CD4-positive, alpha-beta memory T cell (primary cell): ENCODE results near the gene GAS2L1. TPM values are rescaled to one million over a fixed set of nuclear protein-coding genes. Genes with fewer than 3 reads are reported as not detected.
A peak's percentile ranks its signal among the peaks of the same experiment; 100 is the strongest.

Experiments used
- CTCF ChIA-PET: fragments of 350-600 bp; sonication (Branson Sonifier 250); formaldehyde crosslinking; loops from one replicate; lab custom pipeline; 2021; ENCODE audit warnings: inconsistent platforms; ENCODE audit not compliant: partially characterized antibody; lab: Charles Lee
- POLR2A ChIA-PET: fragments of 350-600 bp; sonication (Branson Sonifier 250); formaldehyde crosslinking; loops from one replicate; lab custom pipeline; 2021; ENCODE audit not compliant: partially characterized antibody; lab: Charles Lee
- DNase-seq, 5 donors: peaks; one replicate each; pipeline versions ENCODE4 v3.0.0 to v3.0.0-alpha.2; 2020 to 2022; ENCODE audit warnings: mixed read lengths in 1 of 5
- H3K27ac ChIP-seq: one replicate; pipeline ENCODE4 v1.7.0; 2013; ENCODE audit warnings: low read depth, low read length
- H3K27me3 ChIP-seq: 2 replicates; pipeline ENCODE4 v1.7.0; 2013; ENCODE audit warnings: mild to moderate bottlenecking, low read length, moderate library complexity; ENCODE audit not compliant: insufficient read depth
- H3K36me3 ChIP-seq: 2 replicates; pipeline ENCODE4 v1.7.0; 2013; ENCODE audit warnings: mild to moderate bottlenecking, low read length, moderate library complexity; ENCODE audit not compliant: insufficient read depth
- H3K4me1 ChIP-seq: 2 replicates; pipeline ENCODE4 v1.7.0; 2013; ENCODE audit warnings: mild to moderate bottlenecking, low read length, moderate library complexity; ENCODE audit not compliant: insufficient read depth
- H3K4me3 ChIP-seq, 2 donors: one replicate each; pipeline ENCODE4 v1.7.0; 2013; ENCODE audit warnings: low read length in 2 of 2, mild to moderate bottlenecking in 1 of 2
- H3K9me3 ChIP-seq, 2 donors: one replicate each; pipeline ENCODE4 v1.7.0; 2013; ENCODE audit warnings: low read length in 2 of 2, control low read depth in 1 of 2; ENCODE audit not compliant: control insufficient read depth in 1 of 2
- H3K27ac Mint-ChIP-seq, 7 donors: one replicate each; pipeline ENCODE4 v1.8.0; 2020 to 2021; ENCODE audit warnings: mixed read lengths in 7 of 7, mild to moderate bottlenecking in 6 of 7, inconsistent platforms in 3 of 7, moderate library complexity in 3 of 7
- H3K27me3 Mint-ChIP-seq, 2 donors: one replicate each; pipeline ENCODE4 v1.8.0; 2020 to 2021; ENCODE audit warnings: mixed read lengths in 2 of 2
- H3K36me3 Mint-ChIP-seq, 2 donors: one replicate each; pipeline ENCODE4 v1.8.0; 2020 to 2021; ENCODE audit warnings: mixed read lengths in 2 of 2, inconsistent platforms in 1 of 2, mild to moderate bottlenecking in 1 of 2
- H3K4me1 Mint-ChIP-seq, 4 donors: one replicate each; pipeline ENCODE4 v1.8.0; 2020 to 2021; ENCODE audit warnings: mixed read lengths in 4 of 4, mild to moderate bottlenecking in 1 of 4
- H3K4me3 Mint-ChIP-seq, 8 donors: one replicate each; pipeline ENCODE4 v1.8.0; 2020 to 2021; ENCODE audit warnings: mixed read lengths in 8 of 8, mild to moderate bottlenecking in 7 of 8, moderate library complexity in 6 of 8, inconsistent platforms in 3 of 8
- H3K9me3 Mint-ChIP-seq, 8 donors: one replicate each; pipeline ENCODE4 v1.8.0; 2020 to 2021; ENCODE audit warnings: mixed read lengths in 8 of 8, mild to moderate bottlenecking in 5 of 8, inconsistent platforms in 3 of 8, moderate library complexity in 1 of 8
- intact Hi-C: fragments of 100-400 bp; cut with micrococcal nuclease; formaldehyde crosslinking; loops from one replicate; pipeline ENCODE4 v1.15.1; 2023
- polyA plus RNA-seq, 2 donors: library from polyadenylated mRNA; unstranded; fragments of 300-500 nt; fragmentation: Illumina TruSeq; gene quantifications; one replicate each; pipeline ENCODE4 v1.2.3, GENCODE V29; 2021
- total RNA-seq, 2 experiments: library from RNA; stranded (reverse); gene quantifications; one replicate each; pipeline ENCODE4 v1.2.3, GENCODE V29; 2021

The GAS2L1 gene
- total and polyA plus RNA-seq, 4 experiments from 2014 or later, result 0.47 to 1.2 (median 0.85) TPM

DNA sequence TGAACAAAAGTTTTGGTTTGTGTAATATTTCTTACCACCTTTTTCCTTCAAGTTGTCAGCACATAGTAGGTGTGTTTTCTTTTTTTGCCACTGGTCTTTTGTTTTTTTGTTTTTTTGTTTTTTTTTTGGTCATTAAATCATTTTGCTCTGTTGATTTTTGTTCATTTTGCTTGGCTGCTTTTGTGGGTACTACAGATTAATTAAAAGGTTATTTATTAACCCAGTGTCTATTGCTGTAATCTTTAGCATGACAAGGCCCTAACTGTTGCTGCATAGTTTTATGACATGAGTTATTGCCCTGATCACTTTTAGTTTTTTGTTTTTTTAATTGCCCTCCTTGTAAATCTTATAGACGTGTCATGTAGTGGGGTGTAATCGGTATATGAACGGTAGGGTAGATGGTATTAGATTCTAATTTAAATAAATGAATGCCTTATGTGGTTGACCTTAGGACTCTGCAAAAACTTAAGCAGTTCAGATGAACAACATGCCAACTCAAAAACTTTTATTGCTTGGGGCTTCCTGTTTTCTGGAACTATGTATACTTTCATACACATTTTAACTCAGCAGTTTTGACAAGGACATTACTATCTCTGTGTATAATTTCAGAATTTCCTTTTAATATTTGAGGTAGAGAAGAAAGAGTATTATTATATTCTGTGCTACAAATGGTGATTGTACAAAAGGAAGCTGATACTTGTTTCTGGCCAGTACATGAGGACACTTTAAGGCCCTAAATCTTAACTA is 30.5 kb upstream of the GAS2L1 start:
- peak overlapping the region in 2 of 8 donors; percentile 4 to 45 for H3K4me3 Mint-ChIP-seq

DNA sequence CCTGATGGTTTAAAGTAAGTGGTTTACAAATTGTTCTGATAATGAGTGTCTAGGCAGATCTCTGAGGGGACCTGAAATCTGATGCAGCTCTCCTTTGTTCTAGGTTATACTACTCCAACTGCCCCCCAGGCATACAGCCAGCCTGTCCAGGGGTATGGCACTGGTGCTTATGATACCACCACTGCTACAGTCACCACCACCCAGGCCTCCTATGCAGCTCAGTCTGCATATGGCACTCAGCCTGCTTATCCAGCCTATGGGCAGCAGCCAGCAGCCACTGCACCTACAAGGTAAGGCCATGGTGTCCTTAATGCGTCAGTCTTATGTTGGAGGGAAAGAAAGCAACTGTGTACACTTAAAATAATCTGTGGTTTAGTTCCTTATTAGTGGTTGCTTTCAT is 28.5 kb upstream of the GAS2L1 start:
- H3K9me3 Mint-ChIP-seq, result no peaks in the 10 kb centered on the region
- ChIA-PET POLR2A (interaction anchor here (1.2 kb wide), 1 partner anchor 9 kb away, joined by 6 read pairs; the partner anchor contains the start of gene EWSR1), CTCF (no interaction called here)
- Histone ChIP-seq H3K4me3 (no peak overlapping the region), H3K36me3 (peaks cover 78% of the 10 kb centered on the region), H3K27me3 (no peaks in the 10 kb centered on the region), H3K27ac (no peak overlapping the region), H3K4me1 (peaks cover 55% of the 10 kb centered on the region), H3K9me3 (no peaks in the 10 kb centered on the region)
- no peaks in the 10 kb centered on the region for H3K27me3 Mint-ChIP-seq
- intact Hi-C loops, result loop anchor here (10.0 kb wide), 1 partner anchor 107 kb away; the partner anchor contains the start of gene AP1B1
- no peak for DNase-seq
- H3K36me3 Mint-ChIP-seq, result peaks cover 73 to 86% of the 10 kb centered on the region in 2 donors
- peak overlapping the region in 2 of 7 donors; percentile 6 to 69 for H3K27ac Mint-ChIP-seq
- peaks cover 40 to 69% (median 45%) of the 10 kb centered on the region in 4 donors for H3K4me1 Mint-ChIP-seq
- H3K4me3 Mint-ChIP-seq, result peak overlapping the region in 1 of 8 donors; percentile 31

More for the DNA sequence above, 30.5 kb upstream of the GAS2L1 start:
- H3K27ac ChIP-seq, result no peak overlapping the region
- peaks cover 74% of the 10 kb centered on the region for H3K4me1 ChIP-seq
- CTCF ChIA-PET, result interaction anchor here (1.5 kb wide), 1 partner anchor 30 kb away, joined by 4 read pairs; no protein-coding TSS in a partner anchor
- Mint-ChIP-seq H3K27me3 (no peaks in the 10 kb centered on the region), H3K9me3 (no peaks in the 10 kb centered on the region), H3K4me1 (peaks cover 53 to 83% (median 62%) of the 10 kb centered on the region in 4 donors), H3K27ac (peak overlapping the region in 2 of 7 donors; percentile 2 to 32), H3K36me3 (peaks cover 76 to 88% of the 10 kb centered on the region in 2 donors)
- no peak overlapping the region for H3K4me3 ChIP-seq
- intact Hi-C loops, result loop anchor here (10.0 kb wide), 1 partner anchor 109 kb away; the partner anchor contains the start of gene AP1B1
- H3K27me3 ChIP-seq, result no peaks in the 10 kb centered on the region
- POLR2A ChIA-PET, result no interaction called here
- peaks cover 86% of the 10 kb centered on the region for H3K36me3 ChIP-seq
- no peaks in the 10 kb centered on the region for H3K9me3 ChIP-seq
- DNase-seq, result no peak

DNA sequence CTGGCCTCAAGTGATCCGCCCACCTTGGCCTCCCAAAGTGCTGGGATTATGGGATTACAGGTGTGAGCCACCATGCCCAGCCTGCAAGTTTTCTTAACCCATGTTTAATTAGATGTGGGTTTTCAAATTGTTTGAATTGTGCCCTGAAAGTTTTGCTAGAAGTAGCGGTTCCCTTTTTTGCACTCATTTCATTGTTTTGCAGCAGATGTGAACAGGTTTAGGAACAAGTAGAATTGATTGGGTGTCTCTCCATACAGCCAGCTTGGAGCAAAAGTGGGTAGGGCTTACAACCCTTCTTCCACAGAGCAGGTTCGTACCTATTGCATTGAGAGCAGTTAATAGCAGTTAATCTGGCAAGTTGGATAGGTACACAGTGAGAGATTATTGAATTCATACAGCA is 22.3 kb upstream of the GAS2L1 start:
- Mint-ChIP-seq H3K27ac (peak overlapping the region in 4 of 7 donors; percentile 20 to 70 (median 24)), H3K4me1 (peaks cover 16 to 23% (median 20%) of the 10 kb centered on the region in 4 donors), H3K36me3 (peaks cover 60 to 87% of the 10 kb centered on the region in 2 donors), H3K4me3 (no peak overlapping the region), H3K9me3 (no peaks in the 10 kb centered on the region), H3K27me3 (no peaks in the 10 kb centered on the region)
- peaks cover 70% of the 10 kb centered on the region for H3K36me3 ChIP-seq
- DNase-seq, result no peak
- intact Hi-C loops, result no loop called here
- CTCF ChIA-PET, result interaction anchor here (1.0 kb wide), 1 partner anchor 10 kb away, joined by 3 read pairs; no protein-coding TSS in a partner anchor
- peaks cover 1% of the 10 kb centered on the region for H3K4me1 ChIP-seq
- H3K27me3 ChIP-seq, result no peaks in the 10 kb centered on the region
- POLR2A ChIA-PET, result no interaction called here
- no peak overlapping the region for H3K4me3 ChIP-seq
- no peaks in the 10 kb centered on the region for H3K9me3 ChIP-seq
- H3K27ac ChIP-seq, result no peak overlapping the region

DNA sequence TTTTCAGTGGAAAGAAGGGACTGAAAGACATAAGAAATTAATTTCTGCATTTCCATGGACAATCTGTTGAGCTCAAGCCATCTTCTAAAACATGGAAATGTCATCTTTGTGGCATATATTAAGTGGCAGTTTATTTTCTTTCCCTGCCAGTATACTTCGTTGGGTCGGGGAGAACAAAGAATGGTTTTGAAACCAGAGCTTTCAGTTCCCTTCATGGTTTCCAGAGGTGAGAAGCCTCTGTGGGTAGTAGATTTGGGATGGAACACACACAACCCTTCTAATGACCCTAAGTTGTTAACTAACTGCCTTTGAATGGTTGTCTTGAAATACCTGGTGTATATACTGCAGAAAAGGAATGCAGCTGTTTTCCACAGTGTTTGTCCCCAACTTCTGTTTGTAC is 17.6 kb upstream of the GAS2L1 start:
- POLR2A ChIA-PET, result no interaction called here
- H3K9me3 ChIP-seq, result no peaks in the 10 kb centered on the region
- Mint-ChIP-seq H3K27ac (peak overlapping the region in 5 of 7 donors; percentile 10 to 76 (median 45)), H3K27me3 (no peaks in the 10 kb centered on the region), H3K36me3 (peaks cover 65 to 91% of the 10 kb centered on the region in 2 donors), H3K4me1 (peaks cover 11 to 25% (median 14%) of the 10 kb centered on the region in 4 donors), H3K4me3 (peak overlapping the region in 2 of 8 donors; percentile 6 to 14), H3K9me3 (no peaks in the 10 kb centered on the region)
- no peak overlapping the region for H3K27ac ChIP-seq
- no peak for DNase-seq
- peaks cover 87% of the 10 kb centered on the region for H3K36me3 ChIP-seq
- CTCF ChIA-PET, result interaction anchor here (1.2 kb wide), 1 partner anchor 25 kb away, joined by 3 read pairs; no protein-coding TSS in a partner anchor
- no peak overlapping the region for H3K4me3 ChIP-seq
- intact Hi-C loops, result no loop called here
- no peaks in the 10 kb centered on the region for H3K4me1 ChIP-seq
- no peaks in the 10 kb centered on the region for H3K27me3 ChIP-seq

DNA sequence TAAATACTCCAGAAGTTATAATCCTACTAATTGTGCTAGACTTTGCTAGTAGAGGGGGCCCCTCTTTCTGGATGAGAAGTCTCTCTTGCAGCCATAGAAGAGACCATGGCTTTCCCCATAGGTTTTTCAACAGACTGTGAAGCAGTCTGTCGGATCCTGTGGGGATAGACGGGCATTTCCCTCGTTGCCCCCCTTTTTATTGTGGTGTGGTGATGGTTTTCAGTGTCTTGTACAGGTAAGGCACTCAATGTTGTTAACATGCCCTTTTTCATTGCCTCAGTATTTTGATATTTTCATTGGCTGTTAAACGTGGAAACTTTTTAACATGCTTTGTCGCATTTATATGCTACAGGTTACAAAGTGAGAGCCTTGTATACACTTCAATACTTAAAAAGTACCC is 16.4 kb upstream of the GAS2L1 start:
- H3K4me3 ChIP-seq, result no peak overlapping the region
- ChIA-PET POLR2A (no interaction called here), CTCF (no interaction called here)
- no peaks in the 10 kb centered on the region for H3K4me1 ChIP-seq
- peaks cover 59 to 93% of the 10 kb centered on the region in 2 donors for H3K36me3 Mint-ChIP-seq
- H3K9me3 ChIP-seq, result no peaks in the 10 kb centered on the region
- H3K36me3 ChIP-seq, result peaks cover 84% of the 10 kb centered on the region
- H3K27ac ChIP-seq, result no peak overlapping the region
- H3K9me3 Mint-ChIP-seq, result no peaks in the 10 kb centered on the region
- no peak overlapping the region for H3K4me3 Mint-ChIP-seq
- intact Hi-C loops, result no loop called here
- H3K27ac Mint-ChIP-seq, result no peak overlapping the region
- DNase-seq, result no peak
- H3K27me3 ChIP-seq, result no peaks in the 10 kb centered on the region
- no peaks in the 10 kb centered on the region for H3K27me3 Mint-ChIP-seq
- peaks cover 10 to 21% (median 11%) of the 10 kb centered on the region in 4 donors for H3K4me1 Mint-ChIP-seq

DNA sequence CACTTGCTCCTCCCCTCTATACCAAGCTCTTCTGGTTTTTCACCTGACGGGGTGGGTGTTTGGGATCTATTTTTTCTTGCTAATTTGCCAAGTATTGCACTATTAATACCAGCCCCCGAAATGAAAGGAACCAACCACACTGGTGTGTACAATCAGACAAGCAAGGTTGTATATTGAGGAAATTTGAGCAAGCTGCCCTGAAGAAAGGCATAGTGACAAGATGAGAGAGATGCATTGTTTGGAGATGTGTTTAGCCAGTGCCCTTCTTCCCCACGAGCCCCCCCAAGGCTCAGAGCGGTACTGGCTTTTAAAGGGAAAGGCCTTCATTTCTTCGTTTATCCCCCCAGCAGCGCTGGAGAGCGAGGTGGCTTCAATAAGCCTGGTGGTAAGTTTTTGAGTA is 15.2 kb upstream of the GAS2L1 start:
- Mint-ChIP-seq H3K27ac (peak overlapping the region in 1 of 7 donors; percentile 15), H3K4me1 (peaks cover 7 to 21% (median 11%) of the 10 kb centered on the region in 4 donors), H3K36me3 (peaks cover 60 to 93% of the 10 kb centered on the region in 2 donors), H3K9me3 (no peaks in the 10 kb centered on the region), H3K4me3 (no peak overlapping the region), H3K27me3 (no peaks in the 10 kb centered on the region)
- no peak for DNase-seq
- Histone ChIP-seq H3K4me3 (no peak overlapping the region), H3K27ac (no peak overlapping the region), H3K9me3 (no peaks in the 10 kb centered on the region), H3K36me3 (peaks cover 90% of the 10 kb centered on the region), H3K27me3 (no peaks in the 10 kb centered on the region), H3K4me1 (no peaks in the 10 kb centered on the region)
- intact Hi-C loops, result no loop called here
- ChIA-PET POLR2A (no interaction called here), CTCF (no interaction called here)

DNA sequence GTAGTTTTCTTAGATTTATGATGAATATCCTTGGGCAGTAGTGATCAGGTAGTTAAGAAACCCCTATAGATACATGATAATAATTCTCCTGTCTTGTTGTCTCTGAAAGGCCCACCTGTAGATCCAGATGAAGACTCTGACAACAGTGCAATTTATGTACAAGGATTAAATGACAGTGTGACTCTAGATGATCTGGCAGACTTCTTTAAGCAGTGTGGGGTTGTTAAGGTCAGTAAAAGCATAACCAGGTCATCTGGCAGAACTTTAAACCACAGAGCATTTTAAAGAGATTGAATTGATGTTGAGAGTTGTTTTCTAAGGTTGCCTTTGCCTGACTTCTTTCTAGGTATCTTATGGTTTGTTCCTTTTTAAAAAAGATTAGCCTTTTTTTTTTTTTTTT is 14.1 kb upstream of the GAS2L1 start:
- POLR2A ChIA-PET, result no interaction called here

More for the DNA sequence above, 14.1 kb upstream of the GAS2L1 start:
- H3K27ac ChIP-seq, result no peak overlapping the region
- no peaks in the 10 kb centered on the region for H3K4me1 ChIP-seq
- Mint-ChIP-seq H3K36me3 (peaks cover 58 to 94% of the 10 kb centered on the region in 2 donors), H3K27ac (peak overlapping the region in 2 of 7 donors; percentile 24 to 25), H3K4me1 (peaks cover under 1 to 16% (median 4%) of the 10 kb centered on the region in 4 donors), H3K9me3 (no peaks in the 10 kb centered on the region), H3K4me3 (no peak overlapping the region), H3K27me3 (no peaks in the 10 kb centered on the region)
- no peaks in the 10 kb centered on the region for H3K9me3 ChIP-seq
- CTCF ChIA-PET, result no interaction called here
- intact Hi-C loops, result no loop called here
- H3K4me3 ChIP-seq, result no peak overlapping the region
- H3K27me3 ChIP-seq, result no peaks in the 10 kb centered on the region
- peaks cover 94% of the 10 kb centered on the region for H3K36me3 ChIP-seq
- DNase-seq, result no peak
